Measurements from ENCODE around the gene AP2S1. TPM values are rescaled to one million over a fixed set of nuclear protein-coding genes. Genes with fewer than 3 reads are reported as not detected.
"Not testable (repeated sequence)": the region's sequence is repeated elsewhere in the genome, so short reads cannot be mapped to it uniquely, and the experiment has no call there.

AP2S1 gene
- total RNA-seq, 1 experiment from 2014 or later = 527 TPM

DNA sequence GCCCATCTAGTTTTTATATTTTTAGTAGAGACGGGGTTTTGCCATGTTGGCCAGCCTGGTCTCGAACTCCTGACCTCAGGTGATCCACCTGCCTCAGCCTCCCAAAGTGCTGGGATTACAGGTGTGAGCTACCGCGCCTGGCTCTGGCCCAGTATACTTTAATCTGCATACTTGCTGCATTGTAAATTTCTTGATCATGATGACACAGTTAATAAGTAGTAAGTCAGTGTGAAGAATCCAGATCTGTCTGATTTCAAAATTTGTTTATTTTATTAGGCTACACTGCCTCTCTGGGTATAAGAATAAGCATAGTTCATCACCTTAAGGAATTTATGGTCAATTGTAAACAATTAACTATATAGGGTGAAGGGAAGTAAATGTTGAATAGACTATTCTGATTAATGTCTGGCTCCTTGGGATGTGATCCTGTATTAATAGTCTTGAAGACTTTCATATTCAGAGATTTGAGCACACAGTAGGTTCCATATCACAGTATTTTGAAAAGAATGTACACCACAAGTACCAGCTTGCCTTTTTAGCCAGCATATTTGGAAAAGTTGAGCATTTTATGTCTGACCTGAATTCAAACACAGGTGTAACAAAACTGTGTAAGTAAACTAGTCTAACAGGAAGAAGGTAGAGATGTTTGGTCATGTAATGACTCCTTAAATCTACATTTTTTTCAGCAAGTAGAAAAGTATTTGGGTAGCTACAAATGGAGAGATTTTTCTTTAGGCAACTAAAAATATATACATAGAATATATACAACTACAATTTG, 17.6 kb upstream of the AP2S1 start:
- DNase-seq (ENCODE audit: low spot score) = no peak

DNA sequence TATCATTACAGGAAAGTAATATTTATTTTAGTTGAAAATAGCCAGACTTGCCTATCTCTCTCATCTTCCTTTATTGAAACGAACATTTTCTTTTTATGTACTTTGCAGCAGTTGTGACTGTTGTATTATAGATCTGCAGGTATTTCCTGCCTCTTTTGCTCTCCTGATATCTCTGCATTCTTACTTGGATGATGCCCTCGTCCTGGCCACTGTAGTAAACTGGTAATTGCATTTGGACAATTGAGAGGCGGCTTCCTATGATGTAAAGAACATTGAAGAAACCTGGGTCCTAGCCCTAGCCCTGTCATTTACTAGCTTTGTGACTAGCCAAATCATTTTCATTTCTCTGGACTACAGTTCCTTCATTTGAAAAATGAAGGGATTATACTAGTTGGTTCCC, 16.5 kb upstream of the AP2S1 start:
- DNase-seq (ENCODE audit: low spot score) = no peak

DNA sequence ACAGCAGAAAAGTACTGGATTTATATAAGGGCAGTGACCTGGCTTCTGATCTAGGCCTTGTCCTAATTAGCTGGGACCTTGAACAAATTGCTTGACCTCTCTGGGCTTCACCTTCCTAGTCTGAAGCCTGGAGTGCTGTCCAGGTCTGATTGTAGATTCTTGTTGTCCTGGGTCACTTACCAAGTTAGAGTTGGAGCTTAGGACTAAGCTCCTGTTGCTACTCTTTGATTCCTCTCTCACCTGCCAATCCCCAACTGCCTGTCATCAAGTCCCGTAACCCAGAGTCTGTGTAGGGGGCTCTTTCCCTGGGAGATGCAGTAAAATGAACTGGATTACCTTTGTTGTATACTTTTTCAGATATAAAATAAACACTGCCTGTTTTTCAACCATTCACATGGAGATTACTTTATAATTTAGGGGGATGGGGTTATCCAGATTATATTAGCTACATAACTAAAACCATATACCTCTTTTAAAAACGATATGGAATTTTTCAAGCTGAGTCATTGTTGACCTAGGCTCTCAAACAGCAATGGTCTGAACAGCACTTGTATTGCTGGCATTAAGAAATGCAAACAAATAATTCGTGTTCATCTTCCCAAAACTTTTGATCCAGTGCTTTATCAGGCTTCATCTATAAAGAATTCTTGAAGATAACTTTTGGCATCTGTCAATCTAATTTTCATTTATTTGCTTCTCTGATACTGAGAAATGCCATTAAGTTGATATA, 15.9 kb upstream of the AP2S1 start:
- DNase-seq (ENCODE audit: low spot score) = peak; percentile 74

DNA sequence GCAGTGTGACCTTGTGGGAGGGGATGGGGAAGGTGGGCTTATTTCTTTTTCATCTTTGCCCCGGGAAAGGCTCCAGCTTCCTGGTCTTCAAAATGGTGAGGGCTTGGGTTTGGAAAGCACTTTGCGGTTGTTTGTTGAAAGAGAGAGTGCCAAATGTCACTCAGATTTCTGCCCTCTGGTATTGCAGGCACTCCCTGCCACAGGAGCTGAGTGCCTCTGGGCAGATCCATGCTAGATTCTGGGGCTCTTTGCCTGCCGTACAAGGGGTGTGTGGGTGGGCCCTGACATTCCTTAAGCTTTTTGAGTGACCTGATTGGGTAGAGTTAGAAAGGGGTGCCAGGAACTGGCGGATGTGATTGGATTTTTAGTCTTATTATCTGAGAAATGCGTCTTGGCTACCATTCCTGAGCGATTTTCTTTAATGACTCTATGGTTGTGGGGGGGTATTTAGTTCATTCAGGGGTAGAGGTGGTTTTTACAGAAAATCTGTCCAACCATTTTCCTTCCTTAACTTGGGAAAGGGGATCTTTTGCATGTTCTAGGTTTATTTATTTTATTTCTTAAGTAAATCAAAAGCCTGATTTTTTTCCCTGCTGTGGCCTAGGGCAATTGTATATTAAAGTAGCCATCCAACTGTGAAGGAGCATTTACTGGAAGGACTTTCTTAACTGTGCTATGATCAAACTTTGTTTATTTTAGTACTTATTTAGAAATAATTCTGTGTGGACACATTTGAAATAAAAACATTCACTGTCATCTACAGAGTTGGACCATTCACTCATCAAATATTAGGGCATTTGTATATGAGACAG, 13.4 kb upstream of the AP2S1 start:
- DNase-seq (ENCODE audit: low spot score) = peak; percentile 50

DNA sequence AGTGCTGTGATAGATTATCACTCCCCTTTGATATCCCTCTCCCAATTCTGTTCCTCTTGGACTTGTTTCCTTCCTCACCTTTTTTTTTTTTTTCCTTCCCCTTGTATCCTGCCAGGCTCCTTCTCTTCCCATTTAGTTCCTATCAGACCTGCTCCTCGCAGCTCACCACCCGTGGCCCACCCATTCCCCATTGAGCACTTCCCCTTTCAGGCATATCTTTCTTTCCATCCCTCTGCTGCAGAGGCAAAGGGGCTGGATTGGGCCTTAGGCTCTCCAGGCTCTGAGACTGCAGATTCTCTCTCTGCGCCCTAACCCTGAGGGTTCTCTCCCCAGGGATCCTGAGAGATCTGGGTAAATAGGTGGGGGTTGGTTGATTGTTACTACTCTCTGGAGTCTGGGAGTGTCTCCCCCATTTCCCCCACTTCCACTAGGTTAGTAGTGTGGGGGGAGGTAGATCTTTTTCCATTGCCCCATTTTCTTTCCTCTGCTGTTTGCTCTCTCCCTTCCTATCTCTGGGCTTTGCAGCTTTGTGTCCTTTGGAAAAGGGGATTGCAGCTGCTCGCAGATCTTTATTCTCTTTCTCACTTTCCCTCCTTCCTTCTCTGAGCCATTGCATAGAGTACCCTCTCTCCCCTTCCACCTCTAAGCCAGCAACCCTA, 12.5 kb upstream of the AP2S1 start:
- DNase-seq (ENCODE audit: low spot score) = no peak

DNA sequence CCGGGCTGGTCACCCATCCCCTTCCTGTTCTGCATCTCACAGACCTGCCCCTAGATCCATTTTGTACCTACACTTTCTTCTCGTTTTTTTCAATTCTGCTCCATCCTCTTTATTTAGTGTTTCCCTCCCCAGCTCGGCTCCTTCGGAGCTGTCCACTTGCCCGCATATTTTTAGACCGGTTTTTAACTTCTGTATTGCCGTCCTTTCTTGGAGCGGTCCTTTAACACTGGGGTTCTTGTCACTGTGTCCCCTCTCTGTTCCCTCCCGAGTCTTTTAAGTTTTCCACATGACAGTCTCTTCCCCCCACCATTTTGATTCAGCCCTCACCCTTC, 11.8 kb upstream of the AP2S1 start:
- DNase-seq (ENCODE audit: low spot score) = peak; percentile 36

DNA sequence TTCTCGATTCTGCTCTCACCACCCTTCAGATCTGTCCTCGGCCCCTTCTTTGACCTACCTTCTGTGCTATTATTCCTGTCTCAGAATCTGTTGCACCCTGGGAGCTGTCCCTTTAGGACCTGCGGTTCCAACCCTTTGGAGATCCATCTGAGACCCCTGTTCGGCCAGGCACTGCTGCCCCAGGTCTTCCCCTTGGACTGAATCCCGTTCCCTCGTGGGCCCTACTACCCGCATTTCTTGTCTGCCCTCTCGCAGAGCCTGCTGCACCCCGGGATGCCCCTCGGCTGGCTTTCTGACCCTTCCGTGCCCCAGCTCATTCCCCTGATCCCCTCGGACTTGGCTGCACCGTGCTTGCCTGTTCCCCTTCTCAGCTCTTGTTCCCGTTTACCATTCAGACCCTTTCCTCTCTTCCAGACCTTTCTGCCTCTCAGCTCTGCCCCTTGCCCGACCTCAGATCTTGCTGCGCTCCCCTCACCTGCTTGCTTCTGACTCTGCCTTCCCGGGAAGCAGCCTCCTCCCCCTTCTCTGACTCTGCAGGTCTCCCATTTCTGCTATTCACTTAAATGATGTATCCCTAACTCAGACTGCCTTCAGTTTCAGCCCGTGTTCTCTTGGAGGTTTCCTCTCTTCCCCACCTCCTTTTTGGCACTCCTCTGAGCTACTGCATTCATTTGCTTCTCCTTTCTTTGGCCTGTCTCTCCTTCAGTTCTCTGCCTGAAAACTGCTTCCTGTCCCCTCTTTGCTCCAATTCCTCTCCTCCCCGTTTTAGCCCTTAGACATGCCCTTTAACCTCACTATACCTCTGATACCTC, 11.3 kb upstream of the AP2S1 start:
- peak; percentile 71 for DNase-seq (ENCODE audit: low spot score)

DNA sequence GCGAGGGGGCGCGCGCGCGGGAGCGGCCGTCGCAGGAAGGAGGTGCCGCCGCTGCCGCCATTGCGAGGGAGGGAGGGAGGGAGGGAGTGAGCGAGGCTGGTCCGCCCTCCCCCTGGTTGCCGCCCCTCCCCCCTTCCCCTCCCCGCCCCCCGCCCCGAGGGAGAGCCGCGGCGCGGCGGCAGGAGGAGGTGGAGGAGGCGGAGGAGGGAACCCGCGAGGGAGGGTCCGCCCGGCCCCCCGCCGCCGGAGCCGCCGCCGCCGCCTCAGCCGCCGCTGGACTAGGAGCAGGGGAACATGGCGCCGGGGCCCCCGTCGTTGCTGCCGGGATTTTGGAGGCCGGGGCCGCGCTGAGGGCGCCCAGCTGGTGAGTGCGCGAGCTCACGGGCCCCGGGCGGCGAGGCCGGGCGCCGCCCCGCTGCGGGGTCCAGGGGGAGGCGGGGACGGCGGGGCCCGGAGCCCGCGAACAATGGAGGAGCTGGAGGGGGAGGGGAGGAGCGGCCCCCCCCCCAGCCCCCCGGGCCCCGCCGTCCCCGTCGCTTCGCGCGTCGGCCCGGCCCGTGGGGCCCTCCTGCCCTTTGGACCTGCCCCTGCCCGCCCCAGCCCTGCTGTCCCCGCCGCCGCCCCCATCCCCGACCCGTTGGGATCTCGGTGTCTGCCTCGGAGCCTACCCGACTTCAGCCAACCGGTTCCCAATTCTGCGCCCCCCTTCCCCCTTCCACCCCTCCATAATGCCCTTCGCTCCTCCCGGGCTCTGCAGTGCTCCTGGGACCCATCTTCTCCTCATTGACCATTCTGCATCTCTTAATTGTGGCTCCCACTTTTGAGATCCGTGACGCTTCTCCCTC, 10.4 kb upstream of the AP2S1 start, which contains the start of gene ARHGAP35:
Gene ARHGAP35, plus strand, starts transcription at position 152 of the 845 bp plus-strand sequence. CDS start 57,679 bp downstream, outside the sequence.
- DNase-seq (ENCODE audit: low spot score) = no peak

DNA sequence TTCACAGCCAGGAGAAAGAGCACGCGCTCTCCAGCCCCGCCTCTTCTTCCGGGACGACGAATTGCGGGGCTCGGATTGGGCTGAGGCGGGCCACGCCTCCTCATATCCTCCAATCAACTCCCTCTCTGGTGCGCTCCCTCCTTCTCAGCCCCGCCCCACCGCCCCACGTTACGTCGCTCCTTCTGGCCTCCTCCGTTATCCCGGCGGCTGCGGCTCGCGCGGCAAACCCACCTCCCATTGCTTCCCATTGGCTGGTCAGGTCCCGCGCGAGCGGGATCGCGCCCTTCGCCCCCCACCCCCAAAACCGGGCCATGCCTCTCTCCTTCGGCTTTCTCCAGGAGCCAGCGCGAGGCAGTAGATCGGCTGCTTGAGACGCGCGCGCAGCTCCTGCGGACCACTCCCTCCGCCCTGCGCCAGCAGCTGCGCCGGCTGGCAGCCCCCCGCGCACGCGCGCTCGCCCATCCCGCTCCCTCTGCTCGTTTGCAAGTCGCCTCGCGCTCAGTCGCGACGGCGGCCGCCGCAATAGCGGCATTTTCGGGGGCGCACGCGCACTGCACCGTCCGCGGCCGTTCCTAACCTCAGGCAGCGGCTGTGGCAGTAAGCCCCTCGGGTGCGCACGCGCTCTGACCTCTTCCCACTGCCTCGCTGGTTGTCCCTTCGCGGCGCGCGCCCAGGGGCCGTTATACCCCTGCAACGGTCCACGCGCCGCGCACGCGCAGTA, 9.6 kb upstream of the AP2S1 start:
- peak; percentile 100 for DNase-seq (ENCODE audit: low spot score)

DNA sequence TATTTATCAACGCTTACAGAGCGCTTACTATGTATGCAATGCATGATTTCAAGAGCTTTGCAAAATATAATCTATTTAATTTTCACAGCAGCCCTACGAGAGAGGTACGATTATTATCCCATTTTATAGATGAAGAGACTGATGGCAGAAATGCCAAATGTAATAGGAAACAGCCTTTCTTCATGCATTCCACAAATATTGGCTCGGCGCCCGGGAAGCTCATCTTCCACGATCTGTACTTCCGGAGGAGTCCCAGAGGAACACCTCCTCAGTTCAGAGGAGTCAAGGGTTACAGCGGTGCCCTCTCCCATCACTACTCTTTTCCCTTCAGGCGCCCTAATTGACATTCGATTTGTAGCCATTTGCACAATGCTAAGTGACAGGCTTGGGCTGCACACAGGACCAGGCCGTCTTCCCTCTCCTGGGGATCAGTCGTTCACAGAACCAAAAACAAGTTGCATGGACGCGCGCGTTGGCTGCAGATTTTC, 9.0 kb upstream of the AP2S1 start:
- DNase-seq (ENCODE audit: low spot score) = no peak

DNA sequence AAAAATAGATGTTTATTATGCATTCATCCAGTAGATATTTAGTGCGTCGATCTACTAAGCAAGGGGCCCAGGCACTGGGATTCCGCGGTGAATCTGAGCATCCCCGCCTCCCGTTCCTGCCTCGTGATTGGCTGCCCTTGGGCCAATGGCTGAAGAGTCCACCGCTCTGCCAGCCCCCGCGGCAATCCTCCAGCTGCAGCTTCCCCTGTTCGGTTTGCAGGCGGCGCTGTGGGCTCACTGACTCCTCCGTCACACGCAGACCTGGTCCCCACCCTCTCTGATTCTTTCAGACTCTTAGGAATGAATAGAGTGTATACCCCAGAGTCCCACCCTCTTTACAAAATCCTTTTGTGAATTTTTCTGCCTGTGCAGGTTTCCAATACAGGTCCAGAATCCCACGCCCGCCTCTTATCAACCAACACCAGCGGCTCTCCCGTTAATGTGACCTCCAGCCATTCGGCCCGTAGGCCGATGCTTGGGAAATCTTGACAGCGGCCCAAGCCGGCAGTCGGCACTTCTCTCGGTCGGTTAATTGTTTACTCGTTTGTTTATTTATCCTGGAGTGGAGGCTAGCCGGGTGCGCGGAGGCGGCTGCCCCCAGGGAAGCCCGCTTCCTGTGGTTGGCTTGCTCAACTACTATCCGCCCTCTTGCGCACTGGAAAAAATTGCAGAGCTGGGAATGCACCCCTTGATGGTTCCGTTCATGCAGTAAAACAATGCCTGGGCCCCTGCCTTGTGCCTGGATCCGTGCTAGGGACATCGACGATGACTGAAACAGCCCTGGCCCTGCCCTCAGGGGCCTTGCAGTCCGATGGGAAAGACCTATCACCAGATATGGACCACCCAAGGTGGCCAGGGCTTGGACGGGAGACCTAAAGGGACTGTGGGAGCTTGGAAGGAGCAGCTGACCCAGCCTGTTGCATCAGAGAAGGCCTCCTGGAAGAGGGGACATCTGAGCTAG, 5.7 kb upstream of the AP2S1 start:
- peak; percentile 99 for DNase-seq (ENCODE audit: low spot score)

DNA sequence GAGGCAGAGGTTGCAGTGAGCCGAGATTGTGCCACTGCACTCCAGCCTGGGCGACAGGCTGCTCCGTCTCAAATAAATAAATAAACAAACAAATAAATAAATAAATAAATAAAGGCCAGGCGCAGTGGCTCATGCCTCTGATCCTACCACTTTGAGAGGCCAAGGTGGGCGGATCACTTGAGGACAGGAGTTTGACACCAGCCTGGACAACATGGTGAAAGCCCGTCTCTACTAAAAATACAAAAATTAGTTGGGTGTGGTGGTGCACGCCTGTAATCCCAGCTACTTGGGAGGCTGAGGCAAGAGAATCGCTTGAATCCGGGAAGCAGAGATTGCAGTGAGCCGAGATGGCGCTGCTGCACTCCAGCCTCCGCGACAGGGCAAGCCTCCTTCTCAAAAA, 4.1 kb upstream of the AP2S1 start:
- not testable (repeated sequence) for DNase-seq (ENCODE audit: low spot score)

DNA sequence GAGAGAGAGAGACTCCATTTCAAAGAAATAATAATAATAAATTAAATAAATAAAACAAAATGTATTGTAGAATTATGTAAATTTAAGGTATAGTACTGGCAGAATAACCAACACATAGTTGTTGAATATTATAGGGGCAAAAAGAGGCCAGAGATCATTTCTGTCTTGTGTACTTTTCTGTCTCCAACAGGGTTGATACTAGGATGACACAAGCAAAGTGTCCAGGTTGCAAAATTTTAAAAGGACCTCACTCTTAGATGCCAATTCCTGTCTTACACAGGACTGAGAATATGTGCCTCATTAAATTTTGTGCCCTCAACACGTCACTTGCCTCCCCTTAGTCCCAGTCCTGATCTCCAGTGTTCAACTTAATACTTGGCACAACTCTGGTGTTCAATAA, 2.2 kb upstream of the AP2S1 start:
- no peak for DNase-seq (ENCODE audit: low spot score)

DNA sequence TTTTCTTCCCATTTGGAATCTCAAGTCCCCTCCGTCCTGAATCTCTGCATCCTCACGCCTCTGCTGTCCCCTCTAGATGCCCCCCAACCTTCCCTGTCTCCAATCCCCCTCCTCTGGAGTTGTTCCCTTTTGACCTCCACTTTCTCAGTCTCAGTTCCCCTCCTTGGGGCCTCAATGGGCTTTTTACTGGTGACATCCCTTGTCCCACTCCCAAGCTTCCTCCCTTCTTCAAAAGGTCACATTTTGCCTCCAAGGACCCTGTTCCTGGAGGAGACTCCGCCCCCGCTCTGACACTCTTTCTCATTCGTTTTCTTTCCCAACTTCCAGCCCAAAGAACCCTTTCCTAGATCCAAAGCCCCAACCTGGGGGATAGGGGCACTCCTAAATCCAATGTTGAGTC, 1.0 kb downstream of the AP2S1 start:
- DNase-seq (ENCODE audit: low spot score) = no peak

DNA sequence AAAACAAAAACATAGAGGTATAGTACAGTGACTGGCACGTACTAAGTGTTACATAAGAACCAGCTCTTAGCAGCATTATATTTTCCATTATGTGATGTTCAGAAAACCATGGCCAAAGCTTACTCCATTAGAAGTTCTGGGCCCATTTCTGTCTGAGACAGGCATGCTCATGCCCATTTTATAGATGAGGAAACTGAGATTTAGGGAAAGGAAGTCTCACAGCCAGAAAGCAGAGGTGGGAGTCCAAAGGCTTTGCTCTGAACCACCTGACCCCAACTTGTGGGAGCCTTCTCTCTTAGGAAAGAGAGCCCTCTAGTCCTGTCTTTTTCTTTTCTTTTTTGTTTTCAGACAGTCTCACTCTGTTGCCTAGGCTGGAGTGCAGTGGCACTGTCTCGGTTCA, 2.3 kb downstream of the AP2S1 start:
- no peak for DNase-seq (ENCODE audit: low spot score)

DNA sequence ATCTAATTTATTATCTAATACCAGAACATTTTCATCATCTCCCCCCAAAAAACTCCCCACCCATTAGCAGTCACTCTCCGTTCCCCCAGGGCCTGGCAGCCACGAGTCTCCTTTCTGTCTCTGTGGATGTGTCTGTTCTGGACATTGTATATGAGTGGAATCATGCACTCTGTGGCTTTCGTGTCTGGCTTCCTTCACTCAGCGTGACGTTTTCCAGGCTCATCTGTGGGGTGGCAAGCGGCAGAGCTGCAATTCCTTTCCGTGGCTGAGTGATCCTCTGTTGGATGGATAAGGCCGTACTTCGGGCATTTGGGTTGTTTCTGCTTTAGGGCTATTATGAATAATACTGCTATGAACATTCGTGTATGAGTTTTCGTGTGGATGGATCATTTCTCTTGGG, 3.1 kb downstream of the AP2S1 start:
- no peak for DNase-seq (ENCODE audit: low spot score)

DNA sequence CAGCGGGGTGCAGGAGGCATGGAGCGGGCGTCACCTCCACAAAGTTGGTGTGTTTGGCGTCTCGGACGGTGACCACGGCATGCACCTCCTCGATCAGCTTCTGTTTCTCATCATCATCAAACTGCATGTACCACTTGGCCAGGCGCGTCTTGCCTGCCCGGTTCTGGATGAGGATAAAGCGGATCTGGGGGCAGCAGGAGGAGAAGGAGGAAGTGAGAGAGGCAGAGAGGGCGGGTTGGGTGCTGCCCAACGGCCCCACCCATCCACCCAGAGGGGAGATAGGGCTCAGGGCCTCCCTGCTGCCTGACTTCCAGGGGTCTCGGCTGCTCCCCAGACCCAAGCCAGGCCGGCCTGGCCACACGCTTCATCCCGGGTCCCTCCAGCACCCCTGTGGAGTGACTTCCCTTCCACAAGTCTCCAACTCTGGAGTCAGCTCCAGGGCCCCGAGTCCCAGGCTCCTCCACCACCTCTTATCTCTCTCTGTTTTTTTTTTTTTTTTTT, 4.6 kb downstream of the AP2S1 start:
- no peak for DNase-seq (ENCODE audit: low spot score)

DNA sequence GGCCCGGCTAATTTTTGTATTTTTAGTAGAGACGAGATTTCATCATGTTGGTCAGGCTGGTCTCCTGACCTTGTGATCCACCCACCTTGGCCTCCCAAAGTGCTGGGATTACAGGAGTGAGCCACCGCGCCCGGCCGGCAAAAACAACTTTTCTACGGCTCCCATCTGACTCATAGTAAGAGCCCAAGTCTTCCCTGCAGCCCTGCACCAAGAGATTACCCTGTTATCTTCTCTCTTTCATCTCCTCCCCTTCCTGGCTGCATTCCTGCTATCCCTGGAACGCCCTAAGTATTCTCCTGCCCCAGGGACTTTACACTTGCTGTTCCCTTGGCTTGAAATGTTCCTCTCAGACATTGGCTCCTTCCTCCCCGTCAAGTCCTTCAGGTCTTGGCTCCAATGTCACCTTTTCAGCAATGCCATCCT, 6.6 kb downstream of the AP2S1 start:
- no peak for DNase-seq (ENCODE audit: low spot score)
